Measurements from ENCODE around the gene GAST.

Gene GAST

GRCh38 chr17:41711669-41712400, at the start of gene GAST:
Gene GAST, plus strand, starts transcription at chr17:41712331. Its CDS starts 3,106 bp downstream, at chr17:41715437.
- H3K4me1 ChIP-seq (ENCODE audit: insufficient read depth, poor library complexity, severe bottlenecking), result no peaks in the 10 kb centered on the region
- no peak for DNase-seq (ENCODE audit: low spot score)

GRCh38 chr17:41663451-41664171, 48.5 kb upstream of the GAST start:
- H3K9me3 ChIP-seq (ENCODE audit: severe bottlenecking), result no peaks in the 10 kb centered on the region
- peaks cover 11% of the 10 kb centered on the region for H3K4me1 ChIP-seq (ENCODE audit: insufficient read depth, poor library complexity, severe bottlenecking)
- H3K27me3 ChIP-seq (ENCODE audit: insufficient read depth, poor library complexity, severe bottlenecking), result no peaks in the 10 kb centered on the region
- peak overlapping the region; percentile 6 for H3K27ac ChIP-seq (ENCODE audit: poor library complexity, severe bottlenecking)
- TF ChIP-seq CTCF (IDR thresholded peaks at IDR 0.05; ENCODE audit: poor library complexity, severe bottlenecking), result no peak
- H3K4me3 ChIP-seq (ENCODE audit: severe bottlenecking), result no peak overlapping the region
- no peak for ATAC-seq (ENCODE audit: low read depth)
- H3K36me3 ChIP-seq (ENCODE audit: low read depth), result no peaks in the 10 kb centered on the region
- no peak for DNase-seq (ENCODE audit: low spot score)

More at GRCh38 chr17:41711669-41712400, at the start of gene GAST:
- no peaks in the 10 kb centered on the region for H3K27me3 ChIP-seq (ENCODE audit: insufficient read depth, poor library complexity, severe bottlenecking)
- TF ChIP-seq CTCF (IDR thresholded peaks at IDR 0.05; ENCODE audit: poor library complexity, severe bottlenecking), result no peak
- H3K27ac ChIP-seq (ENCODE audit: poor library complexity, severe bottlenecking), result no peak within 1 kb of the TSS
- ATAC-seq (ENCODE audit: low read depth), result no peak
- H3K36me3 ChIP-seq (ENCODE audit: low read depth), result no peaks in the 10 kb centered on the region
- H3K4me3 ChIP-seq (ENCODE audit: severe bottlenecking), result no peak within 1 kb of the TSS
- no peaks in the 10 kb centered on the region for H3K9me3 ChIP-seq (ENCODE audit: severe bottlenecking)

GRCh38 chr17:41664172-41664457, 48.0 kb upstream of the GAST start:
- TF ChIP-seq CTCF (IDR thresholded peaks at IDR 0.05; ENCODE audit: poor library complexity, severe bottlenecking), result no peak
- no peaks in the 10 kb centered on the region for H3K9me3 ChIP-seq (ENCODE audit: severe bottlenecking)
- no peak for ATAC-seq (ENCODE audit: low read depth)
- H3K4me1 ChIP-seq (ENCODE audit: insufficient read depth, poor library complexity, severe bottlenecking), result peaks cover 11% of the 10 kb centered on the region
- no peak overlapping the region for H3K4me3 ChIP-seq (ENCODE audit: severe bottlenecking)
- no peaks in the 10 kb centered on the region for H3K27me3 ChIP-seq (ENCODE audit: insufficient read depth, poor library complexity, severe bottlenecking)
- no peak for DNase-seq (ENCODE audit: low spot score)
- no peaks in the 10 kb centered on the region for H3K36me3 ChIP-seq (ENCODE audit: low read depth)
- H3K27ac ChIP-seq (ENCODE audit: poor library complexity, severe bottlenecking), result peak overlapping the region; percentile 6

GRCh38 chr17:41664587-41665565, 47.3 kb upstream of the GAST start:
- Histone ChIP-seq H3K4me1 (ENCODE audit: insufficient read depth, poor library complexity, severe bottlenecking) (peaks cover 11% of the 10 kb centered on the region), H3K4me3 (ENCODE audit: severe bottlenecking) (no peak overlapping the region), H3K27ac (ENCODE audit: poor library complexity, severe bottlenecking) (peak overlapping the region; percentile 67), H3K36me3 (ENCODE audit: low read depth) (no peaks in the 10 kb centered on the region), H3K9me3 (ENCODE audit: severe bottlenecking) (no peaks in the 10 kb centered on the region), H3K27me3 (ENCODE audit: insufficient read depth, poor library complexity, severe bottlenecking) (no peaks in the 10 kb centered on the region)
- no peak for TF ChIP-seq CTCF (IDR thresholded peaks at IDR 0.05; ENCODE audit: poor library complexity, severe bottlenecking)
- ATAC-seq (ENCODE audit: low read depth) (no peak), DNase-seq (ENCODE audit: low spot score) (no peak)
